Cardiac muscle cell (in vitro differentiated cells and primary cell): ENCODE results near the gene PROZ. TPM values are rescaled to one million over a fixed set of nuclear protein-coding genes. Genes with fewer than 3 reads are reported as not detected.

Experiments used
- DNase-seq, 2 donors: peaks; one replicate each; pipeline versions ENCODE4 v3.0.0 to v3.0.0-alpha.2; 2010 to 2017; ENCODE audit warnings: low read depth in 1 of 2, low spot score in 1 of 2
- H3K27ac ChIP-seq: fragments of 200-600 bp; sonication (generic); 2 replicates; pipeline ENCODE4 v1.5.1; 2016
- H3K27me3 ChIP-seq: fragments of 200-600 bp; sonication (generic); 2 replicates; pipeline ENCODE4 v1.6.0; 2016; ENCODE audit warnings: control low read depth
- H3K36me3 ChIP-seq: fragments of 200-600 bp; sonication (generic); 2 replicates; pipeline ENCODE4 v1.5.1; 2016; ENCODE audit warnings: control low read depth
- H3K4me1 ChIP-seq: fragments of 200-600 bp; sonication (generic); 2 replicates; pipeline ENCODE4 v1.8.1; 2017; ENCODE audit warnings: low read depth, mild to moderate bottlenecking, mixed run types
- H3K4me3 ChIP-seq: fragments of 200-600 bp; sonication (generic); 2 replicates; pipeline ENCODE4 v1.5.1; 2016; ENCODE audit warnings: mild to moderate bottlenecking
- H3K9me3 ChIP-seq: fragments of 200-600 bp; sonication (generic); 2 replicates; pipeline ENCODE4 v1.5.1; 2017; ENCODE audit warnings: low read depth, mild to moderate bottlenecking, control low read depth
- CTCF ChIP-seq: IDR thresholded peaks from 2 replicates; pipeline ENCODE4 v1.5.1; 2012; ENCODE audit warnings: low read depth, mild to moderate bottlenecking, low read length
- polyA plus RNA-seq: library from polyadenylated mRNA; unstranded; fragments of >200 nt; fragmentation: Nextera tagmentation; extraction: Ambion mirVana; gene quantifications from 2 replicates; pipeline ENCODE4 v1.2.1, GENCODE V29; 2016
- total RNA-seq: library from RNA; depleted of rRNA; stranded (reverse); fragments of >200 nt; gene quantifications from 2 replicates; pipeline ENCODE4 v1.2.3, GENCODE V29; 2016

The PROZ gene
- total and polyA plus RNA-seq, 2 experiments from 2014 or later, result 0.42 TPM; not detected in 1

- TF ChIP-seq CTCF, result no peak
- no peak for DNase-seq
- no peak overlapping the region for H3K27ac ChIP-seq
- no peak overlapping the region for H3K4me3 ChIP-seq
- H3K4me1 ChIP-seq, result no peaks in the 10 kb centered on the region
- H3K9me3 ChIP-seq, result no peaks in the 10 kb centered on the region
- no peaks in the 10 kb centered on the region for H3K36me3 ChIP-seq
- H3K27me3 ChIP-seq, result peaks cover 87% of the 10 kb centered on the region
Observed at GRCh38 chr13:113112893-113113845, 45.3 kb upstream of the PROZ start.

- H3K27me3 ChIP-seq, result peaks cover 94% of the 10 kb centered on the region
- H3K9me3 ChIP-seq, result no peaks in the 10 kb centered on the region
- DNase-seq, result no peak
- H3K36me3 ChIP-seq, result no peaks in the 10 kb centered on the region
- no peak for TF ChIP-seq CTCF
- no peaks in the 10 kb centered on the region for H3K4me1 ChIP-seq
- H3K27ac ChIP-seq, result no peak overlapping the region
- H3K4me3 ChIP-seq, result no peak overlapping the region
Observed at GRCh38 chr13:113113846-113114271, 44.6 kb upstream of the PROZ start.

- no peak overlapping the region for H3K27ac ChIP-seq
- DNase-seq, result no peak
- H3K36me3 ChIP-seq, result no peaks in the 10 kb centered on the region
- no peaks in the 10 kb centered on the region for H3K4me1 ChIP-seq
- peaks cover 95% of the 10 kb centered on the region for H3K27me3 ChIP-seq
- no peak for TF ChIP-seq CTCF
- H3K9me3 ChIP-seq, result no peaks in the 10 kb centered on the region
- H3K4me3 ChIP-seq, result no peak overlapping the region
Observed at GRCh38 chr13:113114511-113115362, 43.7 kb upstream of the PROZ start.

- DNase-seq, result no peak
- Histone ChIP-seq H3K9me3 (no peaks in the 10 kb centered on the region), H3K27me3 (peaks cover 95% of the 10 kb centered on the region), H3K36me3 (no peaks in the 10 kb centered on the region), H3K4me1 (no peaks in the 10 kb centered on the region), H3K4me3 (no peak overlapping the region), H3K27ac (no peak overlapping the region)
- TF ChIP-seq CTCF, result no peak
Observed at GRCh38 chr13:113115363-113116205, 42.9 kb upstream of the PROZ start.
